ENCODE data around the gene TTC1.

TTC1 gene

GRCh38 chr5:159971038-159971437 is 37.9 kb upstream of the TTC1 start:
- H2BK5ac ChIP-seq (ENCODE audit: low read length): no peak overlapping the region
- H3K27ac ChIP-seq (replicated peaks; ENCODE audit: low read length): no peak overlapping the region
- no peak for DNase-seq (ENCODE audit: low spot score)
- H2AK5ac ChIP-seq (ENCODE audit: low read depth, low read length): no peak overlapping the region
- H2BK120ac ChIP-seq (ENCODE audit: low read depth, low read length): no peak overlapping the region
- H2BK15ac ChIP-seq (ENCODE audit: low read length): no peak overlapping the region
- H3K9ac ChIP-seq (ENCODE audit: low read depth, low read length, poor library complexity): no peak overlapping the region
- no peak overlapping the region for H4K8ac ChIP-seq (ENCODE audit: low read depth, low read length)
- H3K4me1 ChIP-seq (ENCODE audit: control insufficient read depth in 2 of 2, insufficient read depth in 1 of 2, low read depth in 1 of 2, low read length in 2 of 2): peaks cover 0 to 1% of the 10 kb centered on the region in 2 donors
- no peak overlapping the region for H3K4ac ChIP-seq (ENCODE audit: low read length)
- H3K4me2 ChIP-seq (ENCODE audit: insufficient read depth, low read length, poor library complexity, severe bottlenecking): no peak overlapping the region
- H3K36me3 ChIP-seq (replicated peaks in 1 of 2; ENCODE audit: control insufficient read depth in 2 of 2, insufficient read depth in 2 of 2, low read length in 2 of 2): no peaks in the 10 kb centered on the region
- peaks cover 2 to 3% of the 10 kb centered on the region in 2 donors for H3K9me3 ChIP-seq (replicated peaks in 1 of 2; ENCODE audit: control insufficient read depth in 2 of 2, insufficient read depth in 1 of 2, low read depth in 1 of 2, low read length in 2 of 2)
- no peak overlapping the region for H2BK12ac ChIP-seq (ENCODE audit: low read length)
- no CpG with 5 or more reads among the region's 4 CpGs for WGBS, 2 donors (ENCODE audit: extremely low coverage in 2 of 2, insufficient read length in 2 of 2, insufficient replicate concordance in 1 of 2)
- H4K91ac ChIP-seq (ENCODE audit: low read depth, low read length, poor library complexity): no peak overlapping the region
- no peak overlapping the region for H2AFZ ChIP-seq (ENCODE audit: low read length)
- no peak overlapping the region for H3K4me3 ChIP-seq (ENCODE audit: low read length in 2 of 2)
- H3K18ac ChIP-seq (ENCODE audit: low read length): no peak overlapping the region
- no peaks in the 10 kb centered on the region for H3K79me1 ChIP-seq (ENCODE audit: low read depth, low read length)
- no peak overlapping the region for H3K14ac ChIP-seq (ENCODE audit: low read length)
- H3K27me3 ChIP-seq (ENCODE audit: control insufficient read depth in 3 of 3, insufficient read depth in 3 of 3, low read depth in 1 of 3, low read length in 3 of 3): peaks cover 10 to 72% (median 36%) of the 10 kb centered on the region in 3 experiments
- H3K23ac ChIP-seq (ENCODE audit: low read depth, low read length, poor library complexity): no peak overlapping the region

- DNase-seq (ENCODE audit: low spot score): no peak
- no peak overlapping the region for H2BK5ac ChIP-seq (ENCODE audit: low read length)
- no peak overlapping the region for H4K91ac ChIP-seq (ENCODE audit: low read depth, low read length, poor library complexity)
- H3K4ac ChIP-seq (ENCODE audit: low read length): no peak overlapping the region
- H3K4me2 ChIP-seq (ENCODE audit: insufficient read depth, low read length, poor library complexity, severe bottlenecking): peak overlapping the region; percentile 73
- no peak overlapping the region for H3K18ac ChIP-seq (ENCODE audit: low read length)
- H3K4me1 ChIP-seq (ENCODE audit: control insufficient read depth in 2 of 2, insufficient read depth in 1 of 2, low read depth in 1 of 2, low read length in 2 of 2): peaks cover 0 to 1% of the 10 kb centered on the region in 2 donors
- no peak overlapping the region for H2BK120ac ChIP-seq (ENCODE audit: low read depth, low read length)
- no peaks in the 10 kb centered on the region for H3K36me3 ChIP-seq (replicated peaks in 1 of 2; ENCODE audit: control insufficient read depth in 2 of 2, insufficient read depth in 2 of 2, low read length in 2 of 2)
- no peak overlapping the region for H2AK5ac ChIP-seq (ENCODE audit: low read depth, low read length)
- no peaks in the 10 kb centered on the region for H3K79me1 ChIP-seq (ENCODE audit: low read depth, low read length)
- H3K23ac ChIP-seq (ENCODE audit: low read depth, low read length, poor library complexity): no peak overlapping the region
- peak overlapping the region; percentile 68 for H2AFZ ChIP-seq (ENCODE audit: low read length)
- no CpG with 5 or more reads among the region's 11 CpGs for WGBS, 2 donors (ENCODE audit: extremely low coverage in 2 of 2, insufficient read length in 2 of 2, insufficient replicate concordance in 1 of 2)
- H3K27me3 ChIP-seq (ENCODE audit: control insufficient read depth in 3 of 3, insufficient read depth in 3 of 3, low read depth in 1 of 3, low read length in 3 of 3): peaks cover 10 to 72% (median 36%) of the 10 kb centered on the region in 3 experiments
- H3K9me3 ChIP-seq (replicated peaks in 1 of 2; ENCODE audit: control insufficient read depth in 2 of 2, insufficient read depth in 1 of 2, low read depth in 1 of 2, low read length in 2 of 2): peaks cover 2 to 3% of the 10 kb centered on the region in 2 donors
- no peak overlapping the region for H2BK15ac ChIP-seq (ENCODE audit: low read length)
- H3K9ac ChIP-seq (ENCODE audit: low read depth, low read length, poor library complexity): peak overlapping the region; percentile 47
- H3K4me3 ChIP-seq (ENCODE audit: low read length in 2 of 2): peak overlapping the region in 1 of 2 donors; percentile 73
- H4K8ac ChIP-seq (ENCODE audit: low read depth, low read length): no peak overlapping the region
- H3K27ac ChIP-seq (replicated peaks; ENCODE audit: low read length): no peak overlapping the region
- no peak overlapping the region for H2BK12ac ChIP-seq (ENCODE audit: low read length)
- H3K14ac ChIP-seq (ENCODE audit: low read length): no peak overlapping the region
Measured at GRCh38 chr5:159971514-159971913, 37.4 kb upstream of the TTC1 start.

DNA sequence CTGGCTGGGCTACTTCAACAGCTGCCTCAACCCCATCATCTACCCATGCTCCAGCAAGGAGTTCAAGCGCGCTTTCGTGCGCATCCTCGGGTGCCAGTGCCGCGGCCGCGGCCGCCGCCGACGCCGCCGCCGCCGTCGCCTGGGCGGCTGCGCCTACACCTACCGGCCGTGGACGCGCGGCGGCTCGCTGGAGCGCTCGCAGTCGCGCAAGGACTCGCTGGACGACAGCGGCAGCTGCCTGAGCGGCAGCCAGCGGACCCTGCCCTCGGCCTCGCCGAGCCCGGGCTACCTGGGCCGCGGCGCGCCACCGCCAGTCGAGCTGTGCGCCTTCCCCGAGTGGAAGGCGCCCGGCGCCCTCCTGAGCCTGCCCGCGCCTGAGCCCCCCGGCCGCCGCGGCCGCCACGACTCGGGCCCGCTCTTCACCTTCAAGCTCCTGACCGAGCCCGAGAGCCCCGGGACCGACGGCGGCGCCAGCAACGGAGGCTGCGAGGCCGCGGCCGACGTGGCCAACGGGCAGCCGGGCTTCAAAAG is 36.9 kb upstream of the TTC1 start:
- Histone ChIP-seq H3K9me3 (replicated peaks in 1 of 2; ENCODE audit: control insufficient read depth in 2 of 2, insufficient read depth in 1 of 2, low read depth in 1 of 2, low read length in 2 of 2) (peaks cover 2 to 3% of the 10 kb centered on the region in 2 donors), H2BK12ac (ENCODE audit: low read length) (no peak overlapping the region), H3K4me1 (ENCODE audit: control insufficient read depth in 2 of 2, insufficient read depth in 1 of 2, low read depth in 1 of 2, low read length in 2 of 2) (peaks cover 0 to 1% of the 10 kb centered on the region in 2 donors), H3K4me3 (ENCODE audit: low read length in 2 of 2) (peak overlapping the region in 1 of 2 donors; percentile 73), H2AFZ (ENCODE audit: low read length) (peak overlapping the region; percentile 68), H3K27me3 (ENCODE audit: control insufficient read depth in 3 of 3, insufficient read depth in 3 of 3, low read depth in 1 of 3, low read length in 3 of 3) (peaks cover 10 to 77% (median 36%) of the 10 kb centered on the region in 3 experiments), H4K91ac (ENCODE audit: low read depth, low read length, poor library complexity) (no peak overlapping the region), H4K8ac (ENCODE audit: low read depth, low read length) (no peak overlapping the region), H2BK120ac (ENCODE audit: low read depth, low read length) (no peak overlapping the region), H2BK5ac (ENCODE audit: low read length) (no peak overlapping the region), H3K27ac (replicated peaks; ENCODE audit: low read length) (no peak overlapping the region), H3K9ac (ENCODE audit: low read depth, low read length, poor library complexity) (peak overlapping the region; percentile 77), H3K18ac (ENCODE audit: low read length) (peak overlapping the region; percentile 61), H2AK5ac (ENCODE audit: low read depth, low read length) (no peak overlapping the region), H3K36me3 (replicated peaks in 1 of 2; ENCODE audit: control insufficient read depth in 2 of 2, insufficient read depth in 2 of 2, low read length in 2 of 2) (no peaks in the 10 kb centered on the region), H3K14ac (ENCODE audit: low read length) (peak overlapping the region; percentile 25), H3K23ac (ENCODE audit: low read depth, low read length, poor library complexity) (no peak overlapping the region), H3K4me2 (ENCODE audit: insufficient read depth, low read length, poor library complexity, severe bottlenecking) (peak overlapping the region; percentile 73), H2BK15ac (ENCODE audit: low read length) (no peak overlapping the region), H3K4ac (ENCODE audit: low read length) (no peak overlapping the region), H3K79me1 (ENCODE audit: low read depth, low read length) (no peaks in the 10 kb centered on the region)
- DNase-seq (ENCODE audit: low spot score): no peak
- no CpG with 5 or more reads among the region's 76 CpGs for WGBS, 2 donors (ENCODE audit: extremely low coverage in 2 of 2, insufficient read length in 2 of 2, insufficient replicate concordance in 1 of 2)

GRCh38 chr5:159972538-159973362 is 36.2 kb upstream of the TTC1 start:
- Histone ChIP-seq H2BK15ac (ENCODE audit: low read length) (no peak overlapping the region), H2AFZ (ENCODE audit: low read length) (no peak overlapping the region), H2BK5ac (ENCODE audit: low read length) (no peak overlapping the region), H3K4me1 (ENCODE audit: control insufficient read depth in 2 of 2, insufficient read depth in 1 of 2, low read depth in 1 of 2, low read length in 2 of 2) (peaks cover 0 to 1% of the 10 kb centered on the region in 2 donors), H3K4me2 (ENCODE audit: insufficient read depth, low read length, poor library complexity, severe bottlenecking) (no peak overlapping the region), H3K9me3 (replicated peaks in 1 of 2; ENCODE audit: control insufficient read depth in 2 of 2, insufficient read depth in 1 of 2, low read depth in 1 of 2, low read length in 2 of 2) (peaks cover 2 to 3% of the 10 kb centered on the region in 2 donors), H3K4ac (ENCODE audit: low read length) (no peak overlapping the region), H4K91ac (ENCODE audit: low read depth, low read length, poor library complexity) (no peak overlapping the region), H3K23ac (ENCODE audit: low read depth, low read length, poor library complexity) (peak overlapping the region; percentile 27), H2BK12ac (ENCODE audit: low read length) (no peak overlapping the region), H3K79me1 (ENCODE audit: low read depth, low read length) (no peaks in the 10 kb centered on the region), H3K18ac (ENCODE audit: low read length) (peak overlapping the region; percentile 65), H3K27me3 (ENCODE audit: control insufficient read depth in 3 of 3, insufficient read depth in 3 of 3, low read depth in 1 of 3, low read length in 3 of 3) (peaks cover 10 to 81% (median 36%) of the 10 kb centered on the region in 3 experiments), H3K9ac (ENCODE audit: low read depth, low read length, poor library complexity) (no peak overlapping the region), H2AK5ac (ENCODE audit: low read depth, low read length) (no peak overlapping the region), H3K27ac (replicated peaks; ENCODE audit: low read length) (no peak overlapping the region), H4K8ac (ENCODE audit: low read depth, low read length) (no peak overlapping the region), H3K14ac (ENCODE audit: low read length) (no peak overlapping the region), H2BK120ac (ENCODE audit: low read depth, low read length) (no peak overlapping the region), H3K4me3 (ENCODE audit: low read length in 2 of 2) (no peak overlapping the region), H3K36me3 (replicated peaks in 1 of 2; ENCODE audit: control insufficient read depth in 2 of 2, insufficient read depth in 2 of 2, low read length in 2 of 2) (no peaks in the 10 kb centered on the region)
- no CpG with 5 or more reads among the region's 50 CpGs for WGBS, 2 donors (ENCODE audit: extremely low coverage in 2 of 2, insufficient read length in 2 of 2, insufficient replicate concordance in 1 of 2)
- no peak for DNase-seq (ENCODE audit: low spot score)

Measured in neuronal stem cell (in vitro differentiated cells).